GM12875 (cell line): Measurements from ENCODE around the gene CLDN8.

Source experiments
- H3K4me3 ChIP-seq: one replicate; pipeline ENCODE4 v1.5.1; 2011; ENCODE audit warnings: low read depth, low read length, control low read depth
- TF ChIP-seq, protein P1 (sequence below): IDR thresholded peaks from 2 replicates; pipeline ENCODE4 v1.5.1; 2011; ENCODE audit warnings: low read depth, mild to moderate bottlenecking, control low read depth, inconsistent platforms, low read length, moderate library complexity, borderline replicate concordance; ENCODE audit not compliant: insufficient read depth

CLDN8 gene

DNA sequence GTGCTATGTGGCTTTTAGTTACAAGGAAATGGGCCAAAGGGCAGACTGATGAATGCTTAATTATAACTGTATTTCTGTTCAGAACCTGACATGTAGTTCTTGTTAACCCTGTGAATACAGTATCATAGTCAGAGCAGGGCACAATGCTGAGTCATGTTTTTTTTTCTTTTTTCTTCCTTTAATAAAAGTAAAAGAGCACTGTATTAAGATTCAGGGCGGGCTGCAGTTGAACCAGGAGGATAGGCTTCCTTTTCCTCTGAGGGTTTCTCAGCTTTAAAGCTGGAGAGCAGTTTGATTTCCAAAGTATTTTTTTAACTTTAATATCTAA lies 8.7 kb downstream of the CLDN8 start:
- H3K4me3 ChIP-seq: no peak overlapping the region
- TF ChIP-seq, protein P1, sequence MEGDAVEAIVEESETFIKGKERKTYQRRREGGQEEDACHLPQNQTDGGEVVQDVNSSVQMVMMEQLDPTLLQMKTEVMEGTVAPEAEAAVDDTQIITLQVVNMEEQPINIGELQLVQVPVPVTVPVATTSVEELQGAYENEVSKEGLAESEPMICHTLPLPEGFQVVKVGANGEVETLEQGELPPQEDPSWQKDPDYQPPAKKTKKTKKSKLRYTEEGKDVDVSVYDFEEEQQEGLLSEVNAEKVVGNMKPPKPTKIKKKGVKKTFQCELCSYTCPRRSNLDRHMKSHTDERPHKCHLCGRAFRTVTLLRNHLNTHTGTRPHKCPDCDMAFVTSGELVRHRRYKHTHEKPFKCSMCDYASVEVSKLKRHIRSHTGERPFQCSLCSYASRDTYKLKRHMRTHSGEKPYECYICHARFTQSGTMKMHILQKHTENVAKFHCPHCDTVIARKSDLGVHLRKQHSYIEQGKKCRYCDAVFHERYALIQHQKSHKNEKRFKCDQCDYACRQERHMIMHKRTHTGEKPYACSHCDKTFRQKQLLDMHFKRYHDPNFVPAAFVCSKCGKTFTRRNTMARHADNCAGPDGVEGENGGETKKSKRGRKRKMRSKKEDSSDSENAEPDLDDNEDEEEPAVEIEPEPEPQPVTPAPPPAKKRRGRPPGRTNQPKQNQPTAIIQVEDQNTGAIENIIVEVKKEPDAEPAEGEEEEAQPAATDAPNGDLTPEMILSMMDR: no peak

DNA sequence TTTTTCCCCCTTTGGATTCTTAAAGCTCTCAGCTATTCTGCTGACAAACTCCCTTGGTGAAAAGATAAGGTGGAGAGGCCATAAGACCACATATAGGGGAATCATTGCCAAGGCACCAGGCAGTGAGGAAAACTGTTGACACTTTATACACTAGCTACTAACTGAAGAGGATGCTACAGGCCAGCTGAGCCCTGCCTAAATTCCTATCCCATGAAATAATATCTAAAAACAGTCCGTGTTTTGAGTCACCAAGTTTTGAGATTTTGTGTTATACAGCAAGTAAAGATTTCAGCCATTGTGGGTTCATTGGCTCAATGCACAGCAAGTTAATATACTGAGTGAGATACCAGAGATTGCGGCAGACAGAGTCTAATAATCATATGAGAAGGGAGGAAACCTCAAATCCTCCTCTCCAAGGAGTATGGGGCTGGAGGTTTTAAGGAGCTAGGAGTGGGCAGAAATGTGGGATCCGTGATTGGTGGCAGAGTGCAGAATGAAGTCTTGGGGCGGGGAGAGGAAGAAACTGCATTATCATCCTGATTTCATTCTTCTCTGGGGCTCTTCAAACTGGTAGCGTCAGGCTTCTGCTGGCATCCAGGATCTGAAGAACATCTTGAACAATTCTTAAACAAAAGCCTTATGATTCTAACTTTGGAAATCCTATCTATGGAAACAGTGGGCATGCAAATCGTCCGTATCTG lies 9.2 kb downstream of the CLDN8 start:
- TF ChIP-seq, protein P1: no peak
- no peak overlapping the region for H3K4me3 ChIP-seq

DNA sequence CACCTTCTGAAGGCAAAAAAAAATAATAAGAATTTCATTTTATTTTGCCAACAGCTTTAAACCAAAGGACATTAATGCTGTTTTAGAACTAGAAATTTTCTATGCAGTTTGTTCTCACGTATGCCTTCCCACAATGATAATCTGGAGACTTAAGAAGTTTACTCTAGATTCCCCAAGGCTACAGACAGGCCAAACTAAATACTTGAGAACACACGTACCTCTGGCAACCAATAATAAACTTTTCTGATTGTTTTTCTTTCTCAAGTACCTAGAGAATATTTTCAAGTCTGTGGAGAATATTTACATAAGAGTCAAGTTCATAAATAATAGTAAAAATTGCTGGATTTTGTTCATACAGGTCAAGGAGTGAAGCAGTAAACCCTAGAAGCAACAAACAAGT lies 15.9 kb downstream of the CLDN8 start:
- TF ChIP-seq, protein P1: no peak
- no peak overlapping the region for H3K4me3 ChIP-seq

DNA sequence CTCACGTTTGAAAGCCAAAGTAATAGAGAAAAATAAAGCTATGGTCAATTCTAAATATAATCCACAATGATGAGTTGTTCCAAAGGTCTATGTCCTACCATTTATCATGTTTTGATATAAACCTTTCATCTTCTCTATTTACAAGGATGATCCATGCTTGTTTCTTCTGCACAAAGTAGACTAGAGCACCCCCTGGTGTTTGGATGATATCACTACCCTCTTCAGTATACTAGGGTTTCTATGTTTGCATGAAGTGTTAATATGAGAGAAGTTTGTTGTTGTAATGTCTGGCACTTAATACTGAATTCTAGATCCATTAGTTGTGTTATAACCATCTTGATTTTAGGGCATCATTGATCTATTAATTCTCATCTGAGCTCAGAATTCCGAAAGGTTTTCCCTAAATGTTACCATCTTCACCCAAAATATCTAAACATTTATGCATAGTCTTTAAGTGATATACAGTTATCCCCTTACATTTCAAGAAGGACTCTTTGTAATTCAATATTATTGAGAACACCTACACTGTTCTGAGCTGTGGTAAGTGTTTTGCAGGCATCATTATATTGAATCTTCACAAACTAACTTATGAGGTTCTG lies 21.1 kb downstream of the CLDN8 start:
- TF ChIP-seq, protein P1: peak; percentile 24; the same call in 1 of the 2 replicates
- H3K4me3 ChIP-seq: no peak overlapping the region

DNA sequence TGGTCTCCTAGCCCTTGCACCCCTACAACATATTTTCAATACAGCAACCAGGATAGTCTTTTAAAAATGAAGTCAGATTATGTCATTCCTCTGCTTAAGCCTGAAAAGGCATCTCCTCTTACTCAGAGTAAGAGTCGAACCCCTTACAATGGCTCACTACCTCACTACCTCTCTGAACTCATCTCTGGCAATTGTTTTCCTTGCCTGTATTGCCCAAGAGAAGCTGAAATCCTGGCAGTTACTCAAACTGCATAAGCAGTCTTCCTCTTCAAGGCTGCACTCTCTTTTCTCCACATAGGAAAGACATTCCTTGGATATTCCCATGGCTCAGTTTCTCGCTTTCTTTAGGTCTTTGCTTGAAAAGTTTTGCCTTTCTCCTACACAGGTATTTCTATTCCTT lies 22.7 kb downstream of the CLDN8 start:
- no peak overlapping the region for H3K4me3 ChIP-seq
- TF ChIP-seq, protein P1: no peak

DNA sequence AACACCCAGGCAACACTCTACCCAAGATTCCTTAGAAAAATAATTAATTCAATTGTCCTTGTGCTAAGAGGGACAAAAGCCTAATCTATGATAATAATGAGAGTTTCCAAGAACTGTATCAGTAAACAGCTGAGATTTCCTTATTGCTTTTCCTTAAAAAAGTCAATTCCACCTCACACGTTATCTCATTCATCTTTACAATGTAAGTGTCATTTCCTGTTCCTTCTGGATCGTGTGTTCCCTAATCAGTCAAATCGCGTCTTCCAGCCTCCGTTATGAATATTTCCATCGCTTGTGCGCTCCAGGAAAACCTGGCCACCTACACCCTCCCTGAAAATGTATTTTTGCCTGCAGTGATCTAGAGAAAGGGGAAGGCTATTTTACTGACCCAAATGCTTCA lies 25.3 kb downstream of the CLDN8 start:
- no peak overlapping the region for H3K4me3 ChIP-seq
- TF ChIP-seq, protein P1: no peak

DNA sequence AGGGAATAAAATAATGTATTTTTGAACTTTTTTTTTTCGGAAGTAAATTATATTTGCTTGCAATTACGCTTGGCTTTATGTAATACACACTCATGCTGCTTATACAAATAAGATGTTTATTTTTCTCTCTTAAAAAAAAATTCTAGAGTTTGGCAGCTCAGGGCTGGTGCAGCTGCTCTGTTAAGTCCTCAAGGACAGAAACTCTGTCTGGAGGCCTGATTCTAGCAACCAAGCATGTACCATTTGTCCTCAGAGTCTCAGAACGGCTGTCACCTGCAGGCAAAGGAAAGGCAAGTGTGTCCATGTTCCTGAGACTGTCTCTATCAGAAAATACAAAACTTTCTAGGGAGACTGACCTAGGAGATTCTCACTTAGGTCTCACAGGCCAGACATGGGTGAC lies 26.1 kb downstream of the CLDN8 start:
- TF ChIP-seq, protein P1: no peak
- no peak overlapping the region for H3K4me3 ChIP-seq
